NCI-H524 (cell line): ENCODE measurements around the gene TNFRSF21.
A peak's percentile ranks its signal among the peaks of the same experiment; 100 is the strongest.
"Not testable (repeated sequence)": the region's sequence is repeated elsewhere in the genome, so short reads cannot be mapped to it uniquely, and the experiment has no call there.

Source experiments
- DNase-seq, 2 experiments: peaks; one replicate each; lab custom pipeline; 2025; lab: John Stamatoyannopoulos, UW

TNFRSF21 gene

GRCh38 chr6:47309291-47310130 is at the start of gene TNFRSF21:
TSS of gene TNFRSF21 (minus strand) at chr6:47309905. CDS start at chr6:47309511, 394 bp downstream.
- peak; percentile 56 to 83 for DNase-seq

GRCh38 chr6:47358440-47359225 is 48.9 kb upstream of the TNFRSF21 start:
- DNase-seq = no peak

DNA sequence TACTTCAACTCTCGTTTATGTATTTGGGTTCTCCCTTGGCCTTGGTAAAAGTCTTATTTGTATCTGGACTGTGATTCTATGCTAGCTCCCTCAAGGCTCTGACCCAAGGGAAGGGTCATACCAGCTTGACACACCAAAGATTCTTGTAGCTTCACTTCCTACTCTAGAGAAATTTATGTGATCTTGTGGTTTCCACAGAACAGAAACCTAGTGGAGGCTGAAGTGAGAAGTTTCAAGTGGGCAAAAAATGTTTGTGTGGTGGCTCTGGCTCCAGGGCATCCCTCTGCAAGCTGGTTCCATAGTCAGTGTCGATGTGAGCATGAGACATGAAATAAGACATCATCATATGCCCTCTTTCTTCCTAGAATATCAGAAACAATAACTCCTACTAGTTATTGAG is 48.1 kb upstream of the TNFRSF21 start:
- DNase-seq = no peak

GRCh38 chr6:47355496-47355895 is 45.8 kb upstream of the TNFRSF21 start:
- no peak for DNase-seq

DNA sequence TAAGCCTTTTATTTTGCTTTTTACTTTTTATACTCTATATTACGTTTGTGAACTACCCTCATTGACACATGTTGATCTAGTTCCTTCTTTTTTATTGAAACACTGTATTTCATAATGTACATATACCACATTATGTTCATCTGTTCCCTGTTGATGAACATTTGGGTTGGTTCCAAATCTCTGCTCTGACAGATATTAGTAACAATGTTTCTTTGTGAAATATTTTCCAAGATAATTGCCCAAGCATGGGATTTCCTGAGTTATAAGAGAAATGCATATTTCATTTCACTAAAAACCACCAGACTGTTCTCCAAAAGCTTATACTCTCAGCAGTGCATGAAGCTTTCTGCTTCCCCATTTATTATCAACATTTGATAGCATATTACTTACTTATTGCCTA is 44.2 kb upstream of the TNFRSF21 start:
- DNase-seq = no peak

GRCh38 chr6:47352966-47353365 is 43.3 kb upstream of the TNFRSF21 start:
- DNase-seq = no peak

DNA sequence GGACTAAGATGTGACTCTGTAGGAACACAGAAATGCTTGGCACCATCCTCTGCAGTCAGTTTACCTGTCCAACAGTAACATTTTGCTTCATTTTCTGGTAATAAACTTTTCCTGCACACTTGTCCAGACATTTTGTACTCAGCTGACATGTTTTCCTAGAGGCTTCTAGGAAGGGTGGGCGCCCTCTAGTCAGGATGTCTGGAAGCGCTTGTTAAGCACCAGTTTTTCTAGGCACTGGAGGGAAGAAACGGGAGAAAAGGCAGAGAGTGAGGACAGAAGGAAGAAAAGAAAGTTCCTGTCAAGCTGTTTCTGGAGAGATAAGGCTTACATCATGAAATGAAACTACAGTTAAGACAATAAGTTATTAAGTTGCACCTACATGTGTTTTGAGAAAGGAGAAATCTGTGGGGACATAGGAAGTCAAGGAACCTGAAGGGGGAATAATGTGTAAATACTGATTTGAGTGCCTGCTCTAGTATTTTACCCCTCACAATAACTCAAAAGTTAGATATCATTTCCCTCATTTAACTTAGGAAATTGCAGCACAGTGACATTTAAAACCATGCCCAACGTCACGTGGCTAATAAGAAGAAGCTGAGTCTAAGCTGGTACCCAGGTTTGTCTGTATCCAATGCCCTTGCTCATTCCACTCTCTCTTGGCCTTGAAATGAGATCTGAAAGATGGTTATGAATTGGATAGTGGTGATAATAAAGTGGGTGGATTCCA is 42.7 kb upstream of the TNFRSF21 start:
- peak in 1 of 2 experiments; percentile 3 for DNase-seq

- DNase-seq = no peak
Observed at GRCh38 chr6:47351621-47352020, 41.9 kb upstream of the TNFRSF21 start.

GRCh38 chr6:47349931-47350330 is 40.2 kb upstream of the TNFRSF21 start:
- no peak for DNase-seq

- no peak for DNase-seq
Observed at GRCh38 chr6:47348316-47348863, 38.7 kb upstream of the TNFRSF21 start.

- DNase-seq = no peak
Observed at GRCh38 chr6:47345761-47346160, 36.1 kb upstream of the TNFRSF21 start.

- DNase-seq = peak in 1 of 2 experiments; percentile 3
Observed at GRCh38 chr6:47344022-47344421, 34.3 kb upstream of the TNFRSF21 start.

GRCh38 chr6:47343600-47343999 is 33.9 kb upstream of the TNFRSF21 start:
- peak in 1 of 2 experiments; percentile 43 for DNase-seq

- DNase-seq = peak in 1 of 2 experiments; percentile 66
Observed at GRCh38 chr6:47342824-47343223, 33.1 kb upstream of the TNFRSF21 start.

GRCh38 chr6:47337519-47337918 is 27.8 kb upstream of the TNFRSF21 start:
- no peak for DNase-seq

DNA sequence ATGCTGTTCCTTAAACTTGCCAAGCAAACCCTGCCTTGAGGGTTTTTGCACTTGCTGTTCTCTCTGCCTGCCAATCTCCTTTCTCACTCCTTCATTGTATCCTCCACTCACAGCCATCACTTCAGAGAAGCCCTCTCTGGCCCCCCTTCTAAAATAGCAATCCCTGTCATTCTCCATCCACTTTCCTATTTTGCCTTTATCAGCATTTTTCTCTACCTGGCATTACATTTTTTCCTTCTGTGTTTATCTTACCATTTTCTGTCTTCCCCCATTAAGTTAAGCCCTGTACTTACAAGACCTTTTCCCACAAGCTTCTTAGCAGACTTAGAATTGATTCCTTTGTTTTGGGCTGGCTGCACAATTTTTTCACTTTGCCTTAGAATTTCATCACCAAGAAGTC is 26.6 kb upstream of the TNFRSF21 start:
- DNase-seq = no peak

GRCh38 chr6:47335466-47335865 is 25.8 kb upstream of the TNFRSF21 start:
- DNase-seq = no peak

DNA sequence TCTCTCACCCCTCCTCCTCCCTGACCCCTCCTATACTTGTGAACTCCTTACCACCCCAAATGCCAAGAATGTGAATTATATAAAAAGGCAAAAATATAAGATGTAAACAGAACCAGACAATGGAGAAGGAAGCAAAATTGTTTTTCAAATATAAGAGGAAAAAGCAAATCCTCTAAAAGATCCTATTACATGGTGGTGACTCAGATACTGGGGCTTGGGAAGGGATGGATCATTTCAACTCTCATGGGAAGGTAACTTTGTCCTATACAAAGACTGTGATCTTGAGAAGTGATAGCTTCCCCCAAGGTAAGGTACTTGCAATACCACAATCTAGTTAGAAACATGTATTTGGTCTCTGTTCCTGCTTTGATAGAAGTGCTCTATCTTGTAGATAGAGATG is 24.6 kb upstream of the TNFRSF21 start:
- no peak for DNase-seq

DNA sequence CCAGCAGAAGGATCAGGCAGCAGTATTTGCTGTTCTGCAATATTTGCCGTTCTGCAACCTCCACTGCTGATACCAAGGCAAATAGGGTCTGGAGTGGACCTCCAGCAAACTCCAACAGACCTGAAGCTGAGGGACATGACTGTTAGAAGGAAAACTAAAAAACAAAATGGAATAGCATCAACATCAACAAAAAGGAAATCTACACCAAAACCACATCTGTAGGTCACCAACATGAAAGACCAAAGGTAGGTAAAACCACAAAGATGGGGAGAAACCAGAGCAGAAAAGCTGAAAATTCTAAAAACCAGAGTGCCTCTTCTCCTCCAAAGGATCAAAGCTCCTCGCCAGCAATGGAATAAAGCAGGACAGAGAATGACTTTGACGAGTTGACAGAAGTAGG is 18.9 kb upstream of the TNFRSF21 start:
- DNase-seq = not testable (repeated sequence)

DNA sequence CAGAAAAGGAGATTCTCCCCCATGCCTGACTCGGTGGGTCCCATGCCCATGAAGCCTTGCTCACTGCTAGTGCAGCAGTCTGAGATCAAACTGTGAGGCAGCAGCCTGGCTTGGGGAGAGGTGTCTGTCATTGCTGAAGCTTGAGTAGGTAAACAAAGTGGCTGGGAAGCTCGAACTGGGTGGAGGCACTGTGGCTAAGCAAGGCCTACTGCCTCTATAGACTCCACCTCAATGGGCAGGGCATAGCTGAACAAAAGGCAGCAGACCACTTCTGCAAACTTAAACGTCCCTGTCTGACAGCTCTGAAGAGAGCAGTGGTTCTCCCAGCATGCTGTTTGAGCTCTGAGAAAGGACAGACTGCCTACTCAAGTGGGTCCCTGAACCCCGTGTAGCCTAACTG is 18.4 kb upstream of the TNFRSF21 start:
- DNase-seq = not testable (repeated sequence)

GRCh38 chr6:47323887-47324286 is 14.2 kb upstream of the TNFRSF21 start:
- DNase-seq = no peak

GRCh38 chr6:47323321-47323720 is 13.6 kb upstream of the TNFRSF21 start:
- DNase-seq = no peak
